HG02840 (cell line): ENCODE results near the gene ABR.
"Not testable (repeated sequence)": the region's sequence is repeated elsewhere in the genome, so short reads cannot be mapped to it uniquely, and the experiment has no call there.

Source experiments
- ATAC-seq: cut with Tn5 transposase; IDR thresholded peaks from one replicate; pipeline ENCODE4 v1.9.1; 2021; ENCODE audit warnings: mild to moderate bottlenecking, moderate library complexity, moderate number of reproducible peaks; ENCODE audit not compliant: unreplicated experiment, low FRiP score

The ABR gene

DNA sequence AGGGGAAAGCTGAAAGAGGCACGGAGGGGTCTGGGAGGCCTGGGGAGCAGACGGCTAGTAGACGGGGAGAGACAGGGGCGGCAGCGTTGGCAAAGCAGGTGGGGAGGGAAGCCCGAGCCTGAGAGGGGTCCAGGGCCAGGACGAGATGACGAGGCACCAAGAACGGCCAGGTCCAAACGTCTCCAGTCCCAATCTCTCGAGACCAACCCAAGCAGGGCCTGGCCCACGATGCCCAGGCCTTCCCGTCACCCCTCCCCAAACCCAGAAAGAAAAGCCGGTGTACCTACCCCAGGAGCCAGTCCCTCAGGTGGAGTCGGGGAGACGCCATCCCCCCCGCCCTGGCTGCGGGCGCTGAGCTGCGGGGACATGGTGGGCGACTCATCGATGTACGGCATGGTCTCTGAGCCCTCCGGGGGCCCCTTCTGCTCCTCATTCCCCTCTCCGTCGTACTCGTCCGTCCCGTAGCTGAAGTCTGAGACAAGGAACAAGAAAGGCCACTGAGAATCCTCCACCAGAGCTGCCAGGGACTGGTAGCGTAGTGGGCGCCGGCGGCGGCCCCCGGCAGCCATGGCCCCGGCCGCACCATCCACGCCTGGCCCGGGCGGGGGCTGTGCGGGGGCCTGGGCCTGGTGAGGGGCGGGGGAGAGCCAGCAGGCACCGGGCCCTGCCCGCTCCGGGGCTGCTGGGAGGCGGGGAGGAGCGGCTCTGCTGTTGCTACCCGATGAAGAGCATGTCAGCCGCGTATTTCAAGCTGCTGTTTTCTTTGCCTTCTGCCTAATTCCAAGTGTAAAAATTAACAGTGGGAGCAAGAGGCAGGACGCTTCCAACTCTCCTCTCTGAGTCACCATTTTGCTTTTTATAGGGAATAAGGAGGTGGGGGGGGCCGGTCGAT is 54.6 kb downstream of the ABR start:
- ATAC-seq = no peak

- ATAC-seq = no peak
Measured at GRCh38 chr17:1123921-1124715, 55.7 kb downstream of the ABR start.

DNA sequence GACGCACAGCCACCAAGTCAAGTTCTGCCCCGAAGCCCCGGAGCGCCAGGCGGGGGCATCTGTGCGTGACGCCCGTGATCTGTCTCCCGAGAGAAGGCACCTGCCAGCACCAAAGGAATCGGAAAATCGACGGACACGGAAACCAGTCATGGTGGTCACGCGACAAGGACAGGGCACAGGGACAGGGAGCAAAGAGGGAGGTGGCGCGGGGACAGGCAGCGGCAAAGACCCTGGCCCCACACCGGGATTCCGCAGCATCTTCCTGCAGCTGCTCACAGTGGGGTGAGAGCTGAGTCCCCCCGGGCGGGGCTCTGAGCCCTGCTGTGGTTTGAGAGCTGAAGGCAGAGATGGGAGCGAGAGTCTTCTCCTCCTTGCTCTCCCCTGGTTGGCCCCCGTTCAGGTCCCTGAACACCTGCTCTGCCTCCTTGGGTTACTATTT is 56.4 kb downstream of the ABR start:
- no peak for ATAC-seq

GRCh38 chr17:1122533-1123392 is 57.0 kb downstream of the ABR start:
- ATAC-seq = no peak

DNA sequence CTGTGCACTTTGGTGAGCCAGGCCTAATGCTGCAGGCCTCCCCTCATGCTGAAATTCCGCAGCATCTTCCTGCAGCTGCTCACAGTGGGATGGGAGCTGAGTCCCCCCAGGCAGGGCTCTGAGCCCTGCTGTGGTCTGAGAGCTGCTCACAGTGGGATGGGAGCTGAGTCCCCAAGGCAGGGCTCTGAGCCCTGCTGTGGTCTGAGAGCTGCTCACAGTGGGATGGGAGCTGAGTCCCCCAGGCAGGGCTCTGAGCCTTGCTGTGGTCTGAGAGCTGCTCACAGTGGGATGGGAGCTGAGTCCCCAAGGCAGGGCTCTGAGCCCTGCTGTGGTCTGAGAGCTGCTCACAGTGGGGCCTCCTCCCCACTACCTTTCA is 58.4 kb downstream of the ABR start:
- ATAC-seq = not testable (repeated sequence)

DNA sequence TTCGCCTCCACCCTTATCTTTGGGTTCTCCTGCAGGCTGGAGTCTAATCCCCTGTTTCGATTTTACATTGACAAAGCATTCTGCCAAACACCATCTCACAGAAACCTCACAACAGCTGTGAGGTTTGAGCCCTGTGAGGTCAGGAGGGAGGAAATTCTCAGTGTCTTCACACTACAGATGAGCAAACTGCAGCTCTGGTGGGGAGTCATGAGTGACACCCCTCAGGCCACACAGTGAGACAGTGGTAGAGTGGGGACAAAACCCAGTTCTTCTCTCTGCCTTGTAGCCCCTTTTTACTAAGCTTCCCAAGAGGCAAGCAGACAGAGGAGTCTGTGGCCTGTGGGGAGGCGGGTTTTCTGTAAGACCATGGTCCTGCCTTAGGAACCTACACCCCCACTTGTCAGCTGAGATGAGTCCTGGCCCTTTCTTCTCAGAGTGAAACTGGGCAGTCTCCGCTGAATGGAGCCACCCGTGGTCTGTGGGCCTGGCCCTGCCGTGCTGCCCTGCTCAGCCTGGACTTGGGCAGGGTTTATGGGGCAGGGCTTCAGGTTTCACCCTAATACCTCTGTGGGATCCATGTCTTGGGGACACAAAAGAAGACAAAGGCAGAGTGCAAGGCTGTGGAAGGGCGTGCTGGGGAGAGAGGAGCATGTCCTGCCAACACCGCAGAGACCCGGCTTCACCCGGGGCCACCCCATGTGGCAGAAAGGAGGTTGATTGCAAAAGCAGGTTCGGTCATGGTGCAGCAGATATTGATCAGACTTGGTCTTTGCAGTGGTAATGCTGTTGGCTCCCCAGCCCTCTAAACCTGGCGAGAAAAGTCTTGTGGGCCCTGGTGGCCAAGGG is 59.0 kb downstream of the ABR start:
- no peak for ATAC-seq

- ATAC-seq = no peak
Measured at GRCh38 chr17:1119924-1120323, 59.9 kb downstream of the ABR start.

DNA sequence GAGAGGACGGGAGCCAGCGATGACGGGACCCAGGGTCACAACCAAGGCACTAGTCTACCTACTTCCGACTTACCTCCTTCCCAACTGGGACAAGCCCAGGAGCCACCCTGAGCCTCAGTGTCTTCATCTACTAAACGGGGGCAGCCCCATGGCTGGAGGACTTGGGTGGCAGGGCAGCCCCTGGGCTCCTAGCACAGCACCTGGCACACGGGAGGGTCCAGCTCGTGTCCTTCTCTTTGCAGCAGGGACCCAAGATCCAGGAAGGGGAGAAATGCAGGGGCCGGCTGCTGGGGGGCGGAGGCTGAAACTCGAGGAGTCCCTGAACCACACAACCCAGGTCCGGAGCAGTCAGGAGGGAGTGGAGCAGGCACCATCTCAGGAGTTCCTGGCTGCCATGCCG is 63.2 kb downstream of the ABR start:
- ATAC-seq = no peak

GRCh38 chr17:1112875-1113274 is 66.9 kb downstream of the ABR start:
- no peak for ATAC-seq

DNA sequence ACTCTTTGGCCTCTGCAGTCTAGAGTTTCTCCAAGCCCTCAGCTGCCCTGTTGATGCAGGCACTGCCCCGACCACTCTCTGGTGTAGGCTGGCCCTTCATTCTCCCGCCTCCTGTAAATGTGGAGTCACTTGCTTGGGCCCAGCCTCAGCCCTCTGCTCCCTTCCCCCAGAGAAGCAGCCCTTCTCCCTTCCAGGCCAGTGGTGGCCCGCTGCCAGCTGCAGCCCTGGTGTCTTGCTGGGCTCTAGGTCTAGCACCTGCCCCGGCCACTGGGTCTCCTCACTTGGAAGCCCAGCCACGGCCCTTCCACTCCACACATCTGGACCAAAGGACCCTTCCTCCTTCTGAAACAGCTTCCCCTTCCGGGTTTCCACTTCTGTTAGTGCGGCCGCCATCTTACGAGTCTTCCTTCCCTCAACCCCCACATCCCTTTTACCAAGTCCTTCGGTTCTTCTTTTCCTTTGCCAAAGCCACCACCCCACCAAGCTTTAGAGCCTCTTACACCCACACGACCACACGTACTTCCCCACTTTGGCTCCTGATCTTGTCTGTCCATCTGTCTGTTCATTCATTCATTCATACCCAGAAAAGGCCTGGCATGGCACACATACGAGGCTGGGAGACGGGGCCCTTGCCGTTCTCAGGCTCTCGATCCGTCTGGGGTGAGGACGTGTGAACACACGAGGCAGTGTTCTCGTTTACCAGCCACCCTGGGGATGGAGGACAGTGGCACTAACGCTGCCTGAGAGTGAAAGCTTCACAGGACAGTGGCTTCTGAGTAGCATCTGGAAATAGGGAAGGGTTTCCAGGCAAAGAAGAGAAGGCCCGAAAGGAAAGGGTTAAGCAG is 68.0 kb downstream of the ABR start:
- ATAC-seq = no peak

DNA sequence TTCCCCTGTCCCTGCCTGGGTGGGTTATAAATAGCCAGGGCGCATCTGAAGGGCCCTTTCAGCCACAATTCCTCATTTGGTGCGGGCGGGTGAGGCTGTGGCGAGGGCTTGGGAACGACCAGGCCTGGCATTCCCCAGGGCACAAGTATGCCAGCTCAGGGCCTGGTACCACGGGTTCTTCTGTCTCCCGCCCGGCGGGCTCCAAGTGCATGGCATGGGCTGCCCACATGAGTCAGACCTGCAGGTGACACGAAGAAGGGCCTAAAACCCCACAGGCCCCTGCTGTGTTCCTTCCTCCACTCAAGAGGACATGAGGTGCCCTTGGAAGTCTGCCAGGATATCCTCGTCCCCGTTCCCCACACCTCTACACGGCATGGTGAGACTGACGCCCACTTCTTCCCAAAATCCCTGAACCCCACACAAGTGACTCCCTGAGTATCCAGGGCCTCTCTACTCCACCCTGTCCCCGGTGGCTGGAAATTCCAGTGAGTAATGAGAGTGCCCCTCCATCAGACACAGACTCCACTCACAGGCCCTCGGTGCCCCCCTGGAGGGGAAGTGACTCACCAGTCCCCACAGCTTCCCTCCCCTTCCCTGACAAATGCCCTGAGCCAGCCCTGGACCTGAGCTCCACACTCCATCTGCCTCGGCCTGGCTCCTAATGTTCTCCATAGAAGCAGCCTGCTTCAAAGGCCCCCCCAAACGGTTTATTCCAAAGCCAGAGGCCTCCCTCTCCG is 68.8 kb downstream of the ABR start:
- no peak for ATAC-seq

DNA sequence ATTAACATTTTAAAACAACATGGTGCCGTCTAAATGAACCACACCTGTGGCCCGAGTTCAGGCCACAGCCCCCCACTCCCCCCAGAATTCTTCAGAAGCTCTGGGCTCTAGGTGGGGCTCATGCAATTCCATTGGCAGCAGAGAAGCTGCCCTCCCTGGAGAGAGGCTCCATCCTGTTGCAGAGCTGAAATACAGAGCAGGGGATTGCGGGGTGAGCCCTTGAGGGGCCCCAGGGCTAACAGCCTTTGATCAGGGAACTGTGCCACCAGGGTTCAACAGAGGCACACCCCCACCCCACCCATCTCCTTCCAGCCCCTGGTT is 69.3 kb downstream of the ABR start:
- no peak for ATAC-seq

DNA sequence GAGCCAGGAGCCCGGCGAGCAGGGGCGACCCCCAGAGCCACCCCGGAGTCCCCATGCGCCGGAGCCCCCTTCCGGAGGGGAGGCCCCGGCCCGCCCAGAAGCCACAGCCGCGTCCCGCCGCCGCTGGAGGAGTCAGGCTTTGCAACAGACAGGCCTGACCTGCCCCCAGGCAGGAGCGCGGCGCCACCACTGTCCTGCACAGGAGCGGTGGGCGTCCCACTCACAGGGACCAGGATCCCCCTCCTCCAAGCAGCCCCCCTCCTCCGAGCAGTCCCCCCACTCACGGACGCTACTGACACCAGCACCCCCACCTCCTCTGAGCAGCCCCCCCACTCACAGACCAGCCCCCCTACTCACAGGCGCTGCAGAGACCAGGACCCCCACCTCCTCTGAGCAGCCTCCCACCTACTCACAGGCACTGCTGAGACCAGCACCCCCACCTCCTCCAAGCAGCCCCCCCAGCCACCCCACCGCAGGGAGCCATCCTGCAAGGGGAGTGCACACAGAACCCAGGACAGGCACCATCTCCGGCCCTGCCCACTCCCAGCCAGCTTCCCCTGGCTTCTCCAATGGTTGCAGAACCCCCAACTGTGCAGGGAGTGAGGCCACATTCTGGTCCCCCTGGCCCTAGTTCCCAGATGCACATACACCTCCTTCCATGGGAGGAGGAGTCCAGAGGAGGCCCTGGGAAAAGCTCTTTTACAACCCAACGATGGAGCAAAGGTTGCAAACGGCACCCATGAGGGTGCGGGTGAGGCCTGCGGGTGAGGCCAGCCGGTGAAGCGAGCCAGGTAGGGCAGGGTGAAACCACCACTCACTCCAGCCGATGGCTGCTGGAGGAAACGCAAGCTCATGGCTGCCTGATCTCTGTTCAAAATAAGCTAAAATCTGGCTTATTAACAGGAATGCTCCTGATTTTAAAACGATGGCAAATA is 69.9 kb downstream of the ABR start:
- no peak for ATAC-seq

DNA sequence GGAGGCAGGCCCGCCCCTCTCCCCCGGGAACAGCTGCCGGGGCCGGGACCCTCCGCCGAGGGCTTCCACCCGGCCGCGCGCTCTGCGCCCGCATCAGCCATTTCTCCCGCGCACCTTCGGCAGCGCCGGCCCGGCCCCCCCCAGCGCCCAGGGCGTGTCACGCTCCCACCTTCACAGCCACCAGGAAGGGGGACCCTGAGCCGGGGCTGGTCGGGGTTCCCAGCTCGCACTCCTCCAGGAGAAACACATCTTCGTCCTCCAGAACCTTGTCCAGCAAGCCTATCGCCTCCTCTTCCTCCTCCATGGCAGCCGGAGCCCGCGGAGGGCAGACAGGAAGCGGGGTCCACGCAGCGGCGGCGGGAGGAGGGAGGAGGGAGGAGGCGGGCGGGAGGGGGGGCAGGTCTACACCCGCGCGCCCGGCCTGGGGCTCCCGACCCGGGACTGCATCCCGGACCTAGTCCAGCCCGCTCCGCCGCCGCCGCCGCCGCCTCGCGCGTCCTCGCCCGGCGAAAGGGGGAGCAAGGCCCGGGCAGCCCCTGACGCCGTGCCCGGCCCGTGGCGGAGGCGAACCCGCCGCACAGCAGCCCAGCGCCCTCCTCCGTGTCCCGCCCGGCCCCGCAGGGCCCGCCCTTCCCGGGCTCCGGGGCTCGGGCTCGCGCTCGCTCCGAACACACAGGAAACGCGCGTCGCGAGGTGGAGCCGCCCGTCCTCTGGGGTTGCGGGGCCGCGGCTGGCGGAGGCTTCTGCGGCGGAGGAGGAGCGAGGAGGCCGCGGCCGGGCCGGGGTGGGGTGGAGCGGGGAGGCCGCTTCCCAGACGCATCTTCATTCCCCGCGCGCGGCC is 70.8 kb downstream of the ABR start:
- ATAC-seq = no peak

DNA sequence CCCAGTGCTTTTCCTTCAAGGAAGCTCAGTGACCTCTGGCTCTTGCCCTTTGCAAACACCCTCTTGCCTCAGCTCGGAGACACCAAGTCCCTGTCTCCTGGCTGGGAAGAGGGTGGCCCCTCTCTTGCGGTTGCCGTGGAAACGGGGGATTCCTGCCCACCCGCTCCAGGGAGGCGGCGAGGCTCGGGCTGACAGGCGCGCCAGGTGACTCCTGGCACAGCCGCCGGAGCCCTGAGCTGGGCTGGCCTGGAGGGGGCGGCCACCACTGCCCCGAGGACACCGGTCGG is 71.4 kb downstream of the ABR start:
- no peak for ATAC-seq

GRCh38 chr17:1107777-1108477 is 71.9 kb downstream of the ABR start:
- no peak for ATAC-seq
